Lung microvascular endothelial cell (primary cell): ENCODE measurements around the gene RPL13A. TPM values are rescaled to one million over a fixed set of nuclear protein-coding genes. Genes with fewer than 3 reads are reported as not detected.
A peak's percentile ranks its signal among the peaks of the same experiment; 100 is the strongest.

ENCODE experiments used
- DNase-seq, 2 donors: peaks; one replicate each; pipeline versions ENCODE4 v3.0.0 to v3.0.0-alpha.2; 2010; ENCODE audit warnings: low read depth in 2 of 2
- total RNA-seq: library from RNA; depleted of rRNA; stranded (reverse); fragments of >200 nt; gene quantifications from 2 replicates; pipeline ENCODE4 v1.2.1, GENCODE V29; 2014

Gene RPL13A
- total RNA-seq, 1 donor from 2014 or later = 3,947 TPM

- no peak for DNase-seq
Measured at GRCh38 chr19:49481020-49481683, 6.3 kb upstream of the RPL13A start.

DNA sequence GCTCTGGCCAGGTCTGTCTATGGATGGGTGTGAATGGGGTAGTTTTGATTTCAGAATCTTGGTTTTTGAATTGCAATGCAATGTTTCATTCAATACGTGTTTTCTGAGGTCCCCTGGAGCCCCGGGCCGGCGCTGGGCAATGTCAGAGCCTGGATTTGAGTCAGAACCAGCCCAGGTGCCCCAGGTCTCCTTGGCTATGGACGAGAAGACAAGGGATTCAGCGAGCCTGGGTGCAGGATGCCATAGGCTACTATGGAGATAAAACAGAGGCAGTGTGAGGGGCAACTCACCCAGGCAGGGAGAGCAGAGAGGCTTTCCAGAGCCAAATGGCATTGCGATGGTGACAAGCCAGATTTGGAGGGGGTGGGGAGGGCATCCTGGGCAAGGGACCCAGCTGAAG, 1.2 kb upstream of the RPL13A start:
- no peak for DNase-seq

GRCh38 chr19:49486710-49487276, 615 bp upstream of the RPL13A start:
- no peak for DNase-seq

- DNase-seq = peak in 1 of 2 donors; percentile 77
Measured at GRCh38 chr19:49488046-49488862, 846 bp downstream of the RPL13A start.

- no peak for DNase-seq
Measured at GRCh38 chr19:49488863-49489537, 1.6 kb downstream of the RPL13A start.

DNA sequence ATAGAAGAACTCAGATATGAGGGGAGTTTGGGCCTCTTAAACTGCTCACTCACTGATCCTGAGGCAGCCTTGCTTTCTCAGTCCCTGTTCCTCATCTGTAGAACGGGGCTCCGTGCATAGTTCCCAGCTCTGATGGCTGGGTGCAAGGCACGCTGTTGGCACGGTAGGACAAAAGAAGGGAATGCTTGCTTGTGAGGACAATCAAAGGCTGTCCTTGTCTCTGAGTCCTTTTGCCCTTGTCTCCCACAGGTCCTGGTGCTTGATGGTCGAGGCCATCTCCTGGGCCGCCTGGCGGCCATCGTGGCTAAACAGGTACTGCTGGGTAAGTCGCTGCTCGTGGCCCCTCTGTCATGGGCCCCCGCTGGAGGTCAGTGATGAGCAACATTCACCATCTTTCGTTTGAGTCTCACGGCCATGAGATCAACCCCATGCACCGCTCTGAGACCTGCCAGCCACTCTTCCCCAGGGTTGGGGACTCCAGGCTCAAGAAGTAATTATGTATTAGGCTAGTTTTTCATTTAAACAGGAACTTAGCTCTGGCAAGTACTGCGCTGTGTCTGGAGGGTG, 2.3 kb downstream of the RPL13A start:
- DNase-seq = no peak

DNA sequence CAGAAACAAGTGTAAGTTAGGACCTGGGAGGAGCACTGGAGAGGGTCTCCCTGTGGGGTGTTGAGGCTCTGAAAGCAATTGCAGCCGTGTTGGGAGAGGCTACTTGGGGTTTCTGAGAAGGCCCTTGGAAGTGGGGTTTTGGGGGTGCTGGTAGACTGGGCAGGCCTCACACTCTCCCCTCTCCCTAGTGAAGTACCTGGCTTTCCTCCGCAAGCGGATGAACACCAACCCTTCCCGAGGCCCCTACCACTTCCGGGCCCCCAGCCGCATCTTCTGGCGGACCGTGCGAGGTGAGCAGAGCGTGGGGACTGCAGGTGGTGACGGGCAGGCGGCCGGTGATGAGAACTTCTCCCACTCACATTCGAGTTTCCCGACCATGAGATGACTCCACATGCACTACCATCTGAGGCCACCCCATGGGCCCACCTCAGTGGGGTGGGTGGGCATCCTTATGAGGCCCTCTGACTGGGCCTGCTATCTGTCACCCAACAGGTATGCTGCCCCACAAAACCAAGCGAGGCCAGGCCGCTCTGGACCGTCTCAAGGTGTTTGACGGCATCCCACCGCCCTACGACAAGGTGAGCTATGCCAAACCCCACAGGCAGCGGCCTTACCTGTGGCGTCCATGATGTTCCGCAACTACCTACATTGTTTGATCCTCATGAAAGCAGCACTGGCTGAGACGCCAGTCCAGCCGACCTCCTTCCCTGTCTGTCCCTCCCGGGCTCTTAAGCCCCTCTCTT, 3.0 kb downstream of the RPL13A start:
- no peak for DNase-seq

DNA sequence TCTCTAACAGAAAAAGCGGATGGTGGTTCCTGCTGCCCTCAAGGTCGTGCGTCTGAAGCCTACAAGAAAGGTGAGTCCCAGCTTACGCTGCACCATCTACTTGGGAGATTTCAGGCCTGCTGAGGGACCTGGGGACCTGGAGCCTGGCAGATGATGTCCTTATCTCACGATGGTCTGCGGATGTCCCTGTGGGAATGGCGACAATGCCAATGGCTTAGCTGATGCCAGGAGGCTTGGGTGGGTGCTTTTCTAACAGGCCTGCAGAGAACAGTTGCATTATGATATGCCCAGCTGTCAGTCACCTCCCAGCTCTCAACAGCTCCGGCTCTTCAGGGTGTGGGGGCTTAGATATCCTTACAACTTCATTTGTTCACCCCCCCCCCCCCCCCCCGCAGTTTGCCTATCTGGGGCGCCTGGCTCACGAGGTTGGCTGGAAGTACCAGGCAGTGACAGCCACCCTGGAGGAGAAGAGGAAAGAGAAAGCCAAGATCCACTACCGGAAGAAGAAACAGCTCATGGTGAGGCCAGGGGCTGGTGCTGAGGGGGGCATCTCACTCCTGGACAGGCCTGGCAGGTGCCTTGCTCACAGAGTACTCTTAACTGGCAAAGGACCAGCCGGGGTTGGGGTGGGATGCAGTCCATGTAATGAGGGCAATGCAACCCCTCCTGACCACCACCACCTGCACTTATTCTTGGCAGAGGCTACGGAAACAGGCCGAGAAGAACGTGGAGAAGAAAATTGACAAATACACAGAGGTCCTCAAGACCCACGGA, 3.8 kb downstream of the RPL13A start:
- DNase-seq = no peak

DNA sequence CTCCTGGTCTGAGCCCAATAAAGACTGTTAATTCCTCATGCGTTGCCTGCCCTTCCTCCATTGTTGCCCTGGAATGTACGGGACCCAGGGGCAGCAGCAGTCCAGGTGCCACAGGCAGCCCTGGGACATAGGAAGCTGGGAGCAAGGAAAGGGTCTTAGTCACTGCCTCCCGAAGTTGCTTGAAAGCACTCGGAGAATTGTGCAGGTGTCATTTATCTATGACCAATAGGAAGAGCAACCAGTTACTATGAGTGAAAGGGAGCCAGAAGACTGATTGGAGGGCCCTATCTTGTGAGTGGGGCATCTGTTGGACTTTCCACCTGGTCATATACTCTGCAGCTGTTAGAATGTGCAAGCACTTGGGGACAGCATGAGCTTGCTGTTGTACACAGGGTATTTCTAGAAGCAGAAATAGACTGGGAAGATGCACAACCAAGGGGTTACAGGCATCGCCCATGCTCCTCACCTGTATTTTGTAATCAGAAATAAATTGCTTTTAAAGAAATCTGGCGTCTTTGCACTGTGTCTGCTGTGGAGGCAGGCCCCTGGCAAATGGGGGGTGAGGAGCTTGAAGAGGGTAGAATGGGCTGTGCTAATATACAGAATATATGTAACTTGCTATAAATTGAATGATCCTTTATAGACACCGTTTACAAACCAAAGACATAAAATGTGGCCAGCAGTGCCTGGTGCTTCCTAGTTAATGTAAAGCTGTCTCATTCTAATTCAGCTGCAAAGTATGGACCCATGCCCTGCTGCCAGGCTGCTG, 4.6 kb downstream of the RPL13A start:
- no peak for DNase-seq

DNA sequence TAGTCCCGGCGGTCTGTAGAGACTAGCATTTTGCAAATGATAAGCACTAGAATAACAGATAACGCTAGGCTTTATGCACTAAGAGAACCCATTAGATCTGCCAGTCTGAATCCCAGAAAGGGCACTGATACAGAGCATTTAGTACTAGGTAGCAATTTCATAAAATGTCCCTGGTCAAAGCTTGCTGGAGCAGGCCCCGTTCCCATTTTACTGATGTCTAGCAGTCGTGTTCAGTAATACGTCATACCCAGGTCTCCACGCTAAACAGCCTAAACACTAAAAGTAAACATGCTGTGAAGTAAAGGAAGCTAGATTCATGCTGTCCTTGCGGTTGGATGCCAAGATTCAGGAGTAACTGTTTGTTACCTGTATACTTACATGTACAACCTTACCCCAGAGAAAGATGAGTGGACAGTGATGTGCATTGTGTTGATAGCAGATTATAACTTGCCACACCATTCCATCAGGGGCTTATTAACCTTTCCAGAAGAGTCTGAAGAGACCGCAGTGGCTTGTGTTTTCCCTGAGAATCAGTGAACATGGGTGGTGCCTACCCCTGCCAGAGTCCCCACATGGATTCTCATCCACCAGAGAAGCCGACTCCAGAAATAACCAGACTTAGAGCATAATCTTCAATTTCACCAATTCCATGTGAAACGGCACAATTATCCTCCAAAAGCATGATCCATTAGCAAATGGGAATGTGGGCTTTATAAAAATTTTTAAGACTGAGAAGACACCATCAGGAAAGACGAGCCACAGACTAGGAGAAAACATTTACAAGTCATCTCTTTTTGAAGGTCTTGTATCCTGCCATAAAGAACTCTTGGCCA, 5.4 kb downstream of the RPL13A start:
- no peak for DNase-seq

- DNase-seq = no peak
Measured at GRCh38 chr19:49496574-49497008, 9.2 kb downstream of the RPL13A start.

DNA sequence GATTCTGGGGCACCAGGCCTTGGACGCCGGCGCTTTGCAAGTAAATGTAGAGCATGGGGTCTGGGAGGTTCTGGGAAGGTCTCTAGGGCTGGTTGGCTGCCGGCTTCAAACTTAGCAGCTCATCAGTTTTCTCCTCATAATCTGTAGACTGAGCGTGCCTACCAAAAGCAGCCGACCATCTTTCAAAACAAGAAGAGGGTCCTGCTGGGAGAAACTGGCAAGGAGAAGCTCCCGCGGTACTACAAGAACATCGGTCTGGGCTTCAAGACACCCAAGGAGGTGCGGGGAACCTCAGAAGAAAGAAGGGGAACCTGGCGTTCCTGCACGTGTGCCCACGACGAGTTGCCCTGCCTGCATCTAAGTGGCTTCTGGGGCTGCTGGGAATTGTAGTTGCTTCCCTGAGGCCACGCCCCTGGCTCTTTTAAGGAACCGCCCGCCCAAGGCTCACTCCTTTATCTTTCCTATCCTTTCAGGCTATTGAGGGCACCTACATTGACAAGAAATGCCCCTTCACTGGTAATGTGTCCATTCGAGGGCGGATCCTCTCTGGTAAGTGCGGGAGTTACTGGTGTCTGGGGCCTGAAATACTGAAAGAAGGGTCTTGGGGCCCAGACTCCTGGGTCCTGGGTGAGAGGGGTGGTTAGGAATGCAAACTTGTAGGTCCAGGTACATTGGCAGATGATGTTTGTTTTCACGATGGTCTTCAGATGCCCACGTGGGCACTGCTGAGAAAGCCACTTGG, 9.8 kb downstream of the RPL13A start:
- DNase-seq = peak; percentile 46 to 59

DNA sequence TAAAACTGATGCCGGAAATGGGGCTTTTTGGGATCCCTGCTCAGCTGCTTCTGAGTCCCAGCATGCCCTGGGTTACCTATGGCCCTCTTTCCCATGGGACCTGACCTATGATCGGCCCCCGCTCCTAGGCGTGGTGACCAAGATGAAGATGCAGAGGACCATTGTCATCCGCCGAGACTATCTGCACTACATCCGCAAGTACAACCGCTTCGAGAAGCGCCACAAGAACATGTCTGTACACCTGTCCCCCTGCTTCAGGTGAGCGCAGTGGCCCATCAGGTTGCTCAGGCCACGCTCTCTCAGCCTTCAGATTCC, 10.3 kb downstream of the RPL13A start:
- DNase-seq = no peak

DNA sequence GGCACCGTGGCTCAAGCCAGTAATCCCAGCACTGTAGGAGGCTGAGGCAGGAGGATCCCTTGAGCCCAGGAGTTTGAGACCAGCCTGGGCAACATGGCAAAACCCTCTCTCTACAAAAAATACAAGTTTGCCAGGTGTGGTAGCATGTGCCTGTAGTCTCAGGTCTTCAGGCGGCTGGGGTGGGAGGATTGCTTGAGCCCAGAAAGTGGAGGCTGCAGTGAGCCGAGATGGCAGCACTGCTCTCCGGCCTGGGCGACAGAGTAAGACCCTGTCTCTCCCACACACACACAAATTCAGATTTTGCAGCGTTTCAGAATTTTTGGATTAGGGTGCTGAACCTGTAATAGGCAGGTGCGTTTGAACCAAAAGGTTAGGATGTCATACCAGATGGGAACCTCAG, 11.1 kb downstream of the RPL13A start:
- DNase-seq = no peak

DNA sequence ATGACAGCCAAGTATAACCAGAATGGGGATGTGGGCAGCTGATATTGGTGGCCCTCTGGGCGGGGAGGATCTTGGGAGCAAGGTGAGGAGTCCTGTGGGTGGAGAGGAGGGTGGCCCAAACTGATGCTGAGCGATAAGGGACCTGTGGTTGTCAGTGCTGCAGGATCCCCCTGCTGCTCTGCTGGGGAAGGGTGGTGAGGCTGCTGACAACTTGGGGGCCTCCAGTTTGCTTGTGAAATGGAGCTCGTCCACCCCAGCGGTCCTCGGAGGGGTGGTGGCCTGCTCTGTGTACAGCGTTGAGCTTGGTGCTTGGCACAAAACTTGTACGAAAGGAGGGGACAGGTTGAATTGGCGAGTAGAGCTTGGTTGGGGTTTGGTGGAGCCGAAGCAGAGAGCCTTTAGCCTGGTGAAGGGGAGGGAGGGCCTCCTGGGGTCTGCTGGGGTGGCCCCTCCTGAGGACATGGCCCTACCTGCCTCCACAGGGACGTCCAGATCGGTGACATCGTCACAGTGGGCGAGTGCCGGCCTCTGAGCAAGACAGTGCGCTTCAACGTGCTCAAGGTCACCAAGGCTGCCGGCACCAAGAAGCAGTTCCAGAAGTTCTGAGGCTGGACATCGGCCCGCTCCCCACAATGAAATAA, 11.7 kb downstream of the RPL13A start:
- DNase-seq = no peak

DNA sequence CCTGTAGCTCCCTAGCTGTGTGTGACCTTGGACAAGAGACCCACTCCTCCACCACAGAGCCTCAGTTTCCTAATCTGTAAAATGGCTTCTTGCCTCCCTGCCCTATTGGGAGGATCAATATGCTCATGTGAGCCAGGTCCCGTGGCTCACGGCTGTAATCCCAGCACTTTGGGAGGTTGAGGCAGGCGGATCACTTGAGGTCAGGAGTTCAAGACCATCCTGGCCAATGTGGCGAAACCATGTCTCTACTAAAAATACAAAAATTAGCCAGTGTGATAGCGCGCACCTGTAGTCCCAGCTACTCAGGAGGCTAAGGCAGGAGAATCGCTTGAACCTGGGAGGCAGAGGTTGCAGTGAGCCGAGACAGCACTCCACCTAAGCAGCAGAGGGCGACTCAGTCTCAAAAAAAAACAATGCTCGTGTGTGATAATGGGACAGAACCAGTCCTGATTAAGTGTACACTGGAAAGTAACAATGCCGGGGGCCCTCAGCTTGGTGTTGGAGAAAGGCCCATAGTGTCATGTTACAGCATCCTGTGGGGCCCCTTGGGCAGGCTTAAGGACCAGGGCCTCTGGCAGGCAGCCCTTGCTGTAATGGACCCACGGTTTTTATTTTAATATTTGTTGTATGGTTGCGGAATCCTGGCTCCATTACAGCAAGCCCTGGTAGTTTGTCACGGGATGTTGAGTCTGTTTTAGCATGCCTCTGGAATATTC, 15.6 kb downstream of the RPL13A start:
- peak; percentile 76 to 85 for DNase-seq

DNA sequence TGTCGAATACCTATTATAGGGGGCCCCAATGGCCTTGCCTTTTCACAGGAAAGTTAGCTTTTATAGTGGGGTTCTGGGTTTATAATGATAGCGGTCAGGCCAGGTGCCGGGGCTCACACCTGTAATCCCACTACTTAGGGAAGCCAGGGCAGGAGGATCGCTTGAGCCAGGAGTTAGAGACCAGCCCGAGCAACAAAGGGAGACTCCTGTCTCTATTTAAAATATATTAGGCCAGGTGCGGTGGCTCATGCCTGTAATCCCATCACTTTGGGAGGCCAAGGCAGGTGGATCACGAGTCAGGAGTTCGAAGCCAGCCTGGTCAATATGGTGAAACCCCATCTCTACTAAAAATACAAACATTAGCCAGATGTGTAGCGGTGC, 16.2 kb downstream of the RPL13A start:
- DNase-seq = no peak
